ENCODE measurements around the gene DENND5A. TPM values are rescaled to one million over a fixed set of nuclear protein-coding genes. Genes with fewer than 3 reads are reported as not detected.

Gene DENND5A
- total RNA-seq, 4 donors from 2014 or later: 79.2 to 151 (median 96.2) TPM

- peak overlapping the region in 1 of 4 donors; percentile 20 for H3K27ac ChIP-seq
- peaks cover 0 to 24% (median 0%) of the 10 kb centered on the region in 3 donors for H3K4me1 ChIP-seq
- no peak overlapping the region for H3K4me3 ChIP-seq
- no peaks in the 10 kb centered on the region for H3K9me3 ChIP-seq
- H3K36me3 ChIP-seq: peaks cover 0 to 99% of the 10 kb centered on the region in 2 donors
- no peak for ATAC-seq
- TF ChIP-seq EP300 (IDR thresholded peaks at IDR 0.05) (no peak), CTCF (IDR thresholded peaks at IDR 0.05) (no peak), POLR2A (IDR thresholded peaks at IDR 0.05) (no peak), POLR2AphosphoS5 (IDR thresholded peaks at IDR 0.05) (no peak)
- no peaks in the 10 kb centered on the region for H3K27me3 ChIP-seq
- WGBS, 2 donors (ENCODE audit: low coverage in 1 of 2): 73 to 87% methylated on average over 5 of the region's 7 CpGs
Measured at GRCh38 chr11:9142732-9143131, 122.4 kb downstream of the DENND5A start.

DNA sequence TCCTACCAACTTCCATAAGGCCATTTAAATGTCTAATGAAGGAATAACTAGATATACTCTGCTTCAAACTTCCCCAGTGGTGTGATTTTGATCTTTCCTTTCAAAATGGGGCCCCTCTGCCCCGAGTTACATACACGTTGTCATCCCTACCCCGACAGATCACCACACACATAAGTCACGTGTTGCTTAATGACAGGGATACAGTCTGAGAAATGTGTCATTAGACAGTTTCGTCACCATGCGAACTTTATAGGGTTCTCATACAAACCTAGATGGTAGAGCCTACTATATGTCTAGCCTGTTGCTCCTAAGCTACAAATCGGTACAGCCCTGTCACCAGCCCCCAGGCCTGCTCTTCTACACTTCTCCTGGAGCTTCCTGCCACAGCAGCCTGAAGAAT lies 124.0 kb downstream of the DENND5A start:
- Histone ChIP-seq H3K4me1 (peaks cover 0 to 31% (median 2%) of the 10 kb centered on the region in 3 donors), H3K36me3 (peaks cover 0 to 83% of the 10 kb centered on the region in 2 donors), H3K27me3 (no peaks in the 10 kb centered on the region), H3K9me3 (no peaks in the 10 kb centered on the region), H3K27ac (no peak overlapping the region), H3K4me3 (no peak overlapping the region)
- 75 to 89% methylated on average over 4 of the region's 7 CpGs for WGBS, 2 donors (ENCODE audit: low coverage in 1 of 2)
- TF ChIP-seq POLR2A (IDR thresholded peaks at IDR 0.05): no peak
- no peak for TF ChIP-seq EP300 (IDR thresholded peaks at IDR 0.05)
- TF ChIP-seq POLR2AphosphoS5 (IDR thresholded peaks at IDR 0.05): no peak
- TF ChIP-seq CTCF (IDR thresholded peaks at IDR 0.05): no peak
- ATAC-seq: no peak

DNA sequence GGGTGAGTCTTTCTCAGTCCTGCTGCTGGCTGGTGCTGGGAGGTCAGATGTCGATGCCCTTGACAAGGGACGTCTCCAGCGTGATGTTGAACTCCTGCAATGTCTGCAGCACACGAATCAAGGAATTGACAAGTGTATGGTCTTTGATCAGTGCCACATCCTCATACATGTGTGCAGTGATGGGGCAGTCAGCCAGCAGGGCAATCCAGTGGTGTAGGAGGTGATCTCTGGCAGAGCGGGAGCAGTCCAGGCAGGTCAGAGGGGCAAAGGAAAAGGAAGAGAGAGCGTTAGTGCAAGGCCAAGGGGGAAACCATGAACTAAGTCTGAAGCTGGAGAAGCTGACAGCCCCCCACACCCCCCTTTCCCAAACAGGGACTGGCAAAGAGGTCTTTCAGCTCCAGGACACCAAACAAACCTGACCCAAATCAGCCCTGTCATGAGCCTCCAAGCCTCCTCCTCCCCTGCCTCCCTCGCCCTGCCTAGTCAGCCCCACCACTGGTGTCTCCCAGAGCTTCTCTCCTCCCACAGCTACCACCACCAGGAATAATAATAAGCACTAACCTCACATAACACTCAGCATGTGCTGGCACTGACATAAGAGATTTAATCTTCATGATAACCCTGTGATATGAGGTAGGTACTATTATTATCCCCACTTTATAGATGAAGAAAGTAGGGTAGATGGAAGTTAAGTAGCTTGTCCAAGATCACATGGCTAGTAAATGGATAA lies 125.4 kb downstream of the DENND5A start:
- no peak for TF ChIP-seq CTCF (IDR thresholded peaks at IDR 0.05)
- no peak for TF ChIP-seq EP300 (IDR thresholded peaks at IDR 0.05)
- no peak for TF ChIP-seq POLR2A (IDR thresholded peaks at IDR 0.05)
- no peak for TF ChIP-seq POLR2AphosphoS5 (IDR thresholded peaks at IDR 0.05)
- 59 to 63% methylated on average over 4 to 5 of the region's 7 CpGs for WGBS, 2 donors (ENCODE audit: low coverage in 1 of 2)
- no peak overlapping the region for H3K4me3 ChIP-seq
- H3K27ac ChIP-seq: peak overlapping the region in 3 of 4 donors; percentile 40 to 70 (median 68)
- no peak for ATAC-seq
- no peaks in the 10 kb centered on the region for H3K9me3 ChIP-seq
- peaks cover 0 to 31% (median 2%) of the 10 kb centered on the region in 3 donors for H3K4me1 ChIP-seq
- H3K27me3 ChIP-seq: no peaks in the 10 kb centered on the region
- peaks cover 0 to 75% of the 10 kb centered on the region in 2 donors for H3K36me3 ChIP-seq

DNA sequence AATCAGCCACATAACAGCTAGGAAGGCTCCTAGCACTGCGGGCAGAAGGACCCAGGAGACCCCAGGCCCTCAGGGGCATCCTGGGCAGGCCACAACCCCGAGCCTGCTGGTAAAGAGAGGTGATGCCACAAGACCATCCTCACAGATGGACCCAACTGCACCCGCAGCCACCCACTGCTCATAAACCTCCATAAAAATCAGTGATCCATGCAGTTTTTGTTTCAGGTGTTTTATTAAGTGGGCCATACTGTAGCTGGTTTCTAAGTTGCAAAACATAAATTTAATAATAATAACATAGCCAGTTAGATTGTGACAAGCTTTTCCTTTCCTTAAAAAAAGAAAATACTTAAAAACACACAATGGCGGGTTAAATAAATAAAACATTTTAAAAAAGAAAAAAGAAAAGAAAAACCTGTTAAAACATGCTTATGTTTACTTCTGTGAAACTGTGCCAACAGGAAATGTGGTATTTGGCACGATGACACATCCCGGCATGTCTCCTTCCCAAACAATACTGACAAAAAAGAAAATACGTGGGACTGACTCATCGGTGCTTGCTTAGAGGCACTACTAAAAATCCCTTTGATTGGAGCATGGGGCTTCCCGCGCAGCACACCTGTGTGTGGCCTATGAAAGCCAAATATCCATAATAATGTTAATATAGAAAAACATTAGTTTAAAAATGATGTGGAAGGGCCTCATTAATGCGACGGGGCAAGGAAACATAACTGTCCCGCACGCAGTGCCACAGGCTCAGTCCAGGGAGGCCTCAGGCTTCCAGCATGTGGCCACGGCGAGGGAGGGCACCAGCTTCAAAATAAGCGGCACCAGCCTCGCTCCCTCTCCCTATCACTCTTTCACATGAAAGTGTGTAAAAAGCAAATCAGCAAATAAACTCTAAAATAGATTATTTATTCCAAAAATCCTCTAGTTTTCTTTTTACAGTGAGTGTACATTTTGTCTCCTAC lies 126.3 kb downstream of the DENND5A start:
- Histone ChIP-seq H3K27ac (peak overlapping the region in 3 of 4 donors; percentile 65 to 70 (median 68)), H3K4me3 (no peak overlapping the region), H3K9me3 (no peaks in the 10 kb centered on the region), H3K36me3 (peaks cover 0 to 66% of the 10 kb centered on the region in 2 donors), H3K27me3 (no peaks in the 10 kb centered on the region), H3K4me1 (peaks cover 0 to 31% (median 2%) of the 10 kb centered on the region in 3 donors)
- peak; percentile 41 for ATAC-seq
- WGBS, 2 donors (ENCODE audit: low coverage in 1 of 2): 45 to 53% methylated on average over 15 to 16 of the region's 18 CpGs
- TF ChIP-seq POLR2A (IDR thresholded peaks at IDR 0.05) (no peak), POLR2AphosphoS5 (IDR thresholded peaks at IDR 0.05) (peak; percentile 75), EP300 (IDR thresholded peaks at IDR 0.05) (no peak)

GRCh38 chr11:9138133-9138453 lies 127.1 kb downstream of the DENND5A start:
- Histone ChIP-seq H3K9me3 (no peaks in the 10 kb centered on the region), H3K36me3 (peaks cover 0 to 61% of the 10 kb centered on the region in 2 donors), H3K27me3 (no peaks in the 10 kb centered on the region), H3K4me3 (no peak overlapping the region), H3K27ac (peak overlapping the region in 3 of 4 donors; percentile 57 to 68 (median 65)), H3K4me1 (peaks cover 0 to 31% (median 2%) of the 10 kb centered on the region in 3 donors)
- 55% methylated on average over 3 of the region's 3 CpGs; no CpG with 5 or more reads in 1 of the 2 donors for WGBS, 2 donors (ENCODE audit: low coverage in 1 of 2)
- peak; percentile 13 for ATAC-seq
- no peak for TF ChIP-seq POLR2AphosphoS5 (IDR thresholded peaks at IDR 0.05)
- no peak for TF ChIP-seq POLR2A (IDR thresholded peaks at IDR 0.05)
- TF ChIP-seq EP300 (IDR thresholded peaks at IDR 0.05): no peak
- no peak for TF ChIP-seq CTCF (IDR thresholded peaks at IDR 0.05)
